GM12875 (cell line): ENCODE results near the gene GPR157.

Source experiments
- H3K4me3 ChIP-seq: one replicate; pipeline ENCODE4 v1.5.1; 2011; ENCODE audit warnings: low read depth, low read length, control low read depth
- CTCF ChIP-seq: IDR thresholded peaks from 2 replicates; pipeline ENCODE4 v1.5.1; 2011; ENCODE audit warnings: low read depth, mild to moderate bottlenecking, control low read depth, inconsistent platforms, low read length, moderate library complexity, borderline replicate concordance; ENCODE audit not compliant: insufficient read depth

GPR157 gene

GRCh38 chr1:9115351-9116205 is 13.3 kb downstream of the GPR157 start:
- TF ChIP-seq CTCF = no peak
- no peak overlapping the region for H3K4me3 ChIP-seq

- TF ChIP-seq CTCF = no peak
- no peak overlapping the region for H3K4me3 ChIP-seq
These were observed 15.7 kb downstream of the GPR157 start for GRCh38 chr1:9112961-9113880.

GRCh38 chr1:9111957-9112356 is 16.9 kb downstream of the GPR157 start:
- TF ChIP-seq CTCF = no peak
- H3K4me3 ChIP-seq = no peak overlapping the region

GRCh38 chr1:9111357-9111691 is 17.6 kb downstream of the GPR157 start:
- TF ChIP-seq CTCF = no peak
- H3K4me3 ChIP-seq = no peak overlapping the region

GRCh38 chr1:9110669-9111356 is 18.1 kb downstream of the GPR157 start:
- TF ChIP-seq CTCF = peak; percentile 90
- no peak overlapping the region for H3K4me3 ChIP-seq

- no peak overlapping the region for H3K4me3 ChIP-seq
- no peak for TF ChIP-seq CTCF
These were observed 20.7 kb downstream of the GPR157 start for GRCh38 chr1:9108056-9108665.
